ENCODE data around the gene XYLT1.

XYLT1 gene

GRCh38 chr16:17375461-17376304 is 95.1 kb downstream of the XYLT1 start:
- no peak for DNase-seq (ENCODE audit: low read depth in 2 of 2, low spot score in 1 of 2)

GRCh38 chr16:17374668-17375255 is 96.0 kb downstream of the XYLT1 start:
- DNase-seq (ENCODE audit: low read depth in 2 of 2, low spot score in 1 of 2): no peak

- DNase-seq (ENCODE audit: low read depth in 2 of 2, low spot score in 1 of 2): no peak
Measured at GRCh38 chr16:17373533-17373932, 97.2 kb downstream of the XYLT1 start.

- DNase-seq (ENCODE audit: low read depth in 2 of 2, low spot score in 1 of 2): no peak
Measured at GRCh38 chr16:17372386-17372785, 98.4 kb downstream of the XYLT1 start.

GRCh38 chr16:17371299-17371698 is 99.5 kb downstream of the XYLT1 start:
- DNase-seq (ENCODE audit: low read depth in 2 of 2, low spot score in 1 of 2): no peak

- no peak for DNase-seq (ENCODE audit: low read depth in 2 of 2, low spot score in 1 of 2)
Measured at GRCh38 chr16:17370731-17371285, 100.0 kb downstream of the XYLT1 start.

GRCh38 chr16:17370223-17370707 is 100.5 kb downstream of the XYLT1 start:
- DNase-seq (ENCODE audit: low read depth in 2 of 2, low spot score in 1 of 2): no peak

- peak; percentile 31 to 47 for DNase-seq (ENCODE audit: low read depth in 2 of 2, low spot score in 1 of 2)
Measured at GRCh38 chr16:17369421-17370222, 101.1 kb downstream of the XYLT1 start.

GRCh38 chr16:17368951-17369350 is 101.8 kb downstream of the XYLT1 start:
- DNase-seq (ENCODE audit: low read depth in 2 of 2, low spot score in 1 of 2): no peak

- no peak for DNase-seq (ENCODE audit: low read depth in 2 of 2, low spot score in 1 of 2)
Measured at GRCh38 chr16:17368446-17368845, 102.3 kb downstream of the XYLT1 start.

- DNase-seq (ENCODE audit: low read depth in 2 of 2, low spot score in 1 of 2): no peak
Measured at GRCh38 chr16:17367923-17368322, 102.8 kb downstream of the XYLT1 start.

- no peak for DNase-seq (ENCODE audit: low read depth in 2 of 2, low spot score in 1 of 2)
Measured at GRCh38 chr16:17367036-17367435, 103.7 kb downstream of the XYLT1 start.

- DNase-seq (ENCODE audit: low read depth in 2 of 2, low spot score in 1 of 2): no peak
Measured at GRCh38 chr16:17366299-17366961, 104.3 kb downstream of the XYLT1 start.

- DNase-seq (ENCODE audit: low read depth in 2 of 2, low spot score in 1 of 2): no peak
Measured at GRCh38 chr16:17365591-17366298, 105.0 kb downstream of the XYLT1 start.

- DNase-seq (ENCODE audit: low read depth in 2 of 2, low spot score in 1 of 2): no peak
Measured at GRCh38 chr16:17365211-17365541, 105.6 kb downstream of the XYLT1 start.

GRCh38 chr16:17364319-17365210 is 106.2 kb downstream of the XYLT1 start:
- DNase-seq (ENCODE audit: low read depth in 2 of 2, low spot score in 1 of 2): no peak

- DNase-seq (ENCODE audit: low read depth in 2 of 2, low spot score in 1 of 2): no peak
Measured at GRCh38 chr16:17362946-17363345, 107.8 kb downstream of the XYLT1 start.

GRCh38 chr16:17362183-17362582 is 108.6 kb downstream of the XYLT1 start:
- DNase-seq (ENCODE audit: low read depth in 2 of 2, low spot score in 1 of 2): no peak

- no peak for DNase-seq (ENCODE audit: low read depth in 2 of 2, low spot score in 1 of 2)
Measured at GRCh38 chr16:17360693-17361122, 110.1 kb downstream of the XYLT1 start.
